ENCODE data around the gene MYH10.

The MYH10 gene

DNA sequence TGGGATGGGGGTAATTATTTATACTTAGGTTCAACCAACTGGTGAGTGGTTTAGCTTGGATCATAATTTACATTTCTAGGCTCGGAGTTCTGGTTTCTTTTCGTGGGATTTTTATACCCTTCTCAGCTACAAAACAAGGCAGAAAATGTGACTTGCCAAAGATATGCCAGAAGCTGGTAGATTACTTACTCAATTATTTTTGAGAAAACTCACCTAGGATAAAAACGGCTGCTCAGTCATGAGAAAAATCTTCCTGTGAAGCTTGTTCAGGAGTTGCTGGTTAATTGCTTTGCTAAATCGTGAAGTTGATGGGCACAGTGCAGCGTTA lies 193.7 kb downstream of the MYH10 start:
- DNase-seq = no peak

DNA sequence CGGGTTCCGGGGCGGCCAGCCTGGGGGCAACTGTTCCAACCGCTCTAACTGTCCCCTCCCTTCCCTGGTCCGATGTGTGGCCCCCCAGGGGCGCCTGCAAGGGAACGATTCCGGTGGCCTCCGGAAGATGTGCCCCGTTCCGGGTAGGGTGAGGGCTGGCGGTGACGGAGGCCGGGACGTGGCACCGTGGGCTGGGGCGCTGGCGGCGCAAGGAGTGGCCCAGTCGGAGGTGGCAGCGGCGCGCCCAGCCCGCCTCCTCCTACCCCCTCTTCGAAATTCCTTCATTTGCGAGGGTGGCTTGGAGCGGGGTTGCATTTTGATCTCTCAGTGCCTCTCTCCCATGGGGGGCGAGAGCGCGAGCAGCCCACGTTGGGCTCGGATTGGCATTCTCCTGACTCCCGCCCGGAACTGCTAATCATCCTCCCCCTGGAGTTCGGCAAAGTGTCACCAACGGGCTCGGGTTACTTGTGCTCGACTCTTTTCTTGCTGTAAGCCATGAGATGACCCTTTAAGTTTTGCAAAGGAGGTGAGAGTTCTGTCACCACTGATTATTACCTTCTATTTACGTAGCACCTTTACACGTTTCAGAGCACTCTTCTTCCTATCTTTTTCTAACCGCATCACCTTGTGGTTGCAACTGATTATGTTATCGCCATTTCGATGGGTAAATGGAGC lies 194.2 kb downstream of the MYH10 start:
- peak; percentile 69 to 70 for DNase-seq

DNA sequence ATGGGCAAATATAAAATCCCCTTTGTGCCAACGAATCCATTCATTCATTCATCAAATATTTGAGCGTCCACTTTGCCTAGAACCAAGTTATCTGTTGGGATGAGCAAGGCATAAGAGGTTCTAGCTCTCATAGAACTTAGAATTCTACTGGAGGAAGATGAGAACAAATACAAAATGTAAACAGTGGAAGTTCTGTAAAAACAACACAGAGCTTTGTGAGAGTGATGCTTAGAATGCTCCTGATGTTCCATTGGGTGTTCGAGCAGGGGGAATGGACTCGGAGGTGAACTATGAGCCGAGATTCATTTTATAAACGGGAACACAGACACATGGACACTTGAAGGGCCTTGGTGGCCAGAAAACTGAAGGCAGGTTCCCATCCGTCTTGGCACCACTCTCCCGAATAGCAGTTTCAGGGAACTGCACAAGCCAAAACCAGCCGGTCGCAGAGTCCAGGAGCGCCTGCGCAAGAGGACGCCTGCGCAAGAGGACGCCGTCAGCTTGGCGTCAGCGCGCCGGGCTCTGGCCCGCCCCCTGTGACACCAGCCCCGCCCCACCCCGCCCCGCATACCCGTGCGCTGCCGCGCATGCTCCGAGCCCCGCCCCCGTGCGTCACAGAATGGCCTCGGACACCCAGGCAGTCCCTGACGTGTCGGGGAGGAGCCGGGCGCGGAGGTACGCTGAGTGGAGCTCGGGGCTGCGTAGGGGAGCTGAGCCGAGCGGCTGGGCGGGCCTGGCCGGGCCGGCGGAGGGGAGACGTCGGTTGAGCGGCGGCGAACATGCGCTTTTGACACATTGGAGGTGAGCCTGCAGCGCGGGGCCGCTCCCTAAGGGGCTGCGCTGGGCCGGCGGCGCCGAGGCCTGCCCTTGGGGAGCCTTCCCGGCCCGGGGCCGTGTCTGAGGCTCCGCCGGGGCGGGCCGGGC lies 195.0 kb downstream of the MYH10 start, which contains the start of gene NDEL1:
Gene NDEL1, plus strand, starts transcription at position 640 of the 924 bp plus-strand sequence. CDS start 8,388 bp downstream, outside the sequence.
- peak; percentile 99 to 100 for DNase-seq

DNA sequence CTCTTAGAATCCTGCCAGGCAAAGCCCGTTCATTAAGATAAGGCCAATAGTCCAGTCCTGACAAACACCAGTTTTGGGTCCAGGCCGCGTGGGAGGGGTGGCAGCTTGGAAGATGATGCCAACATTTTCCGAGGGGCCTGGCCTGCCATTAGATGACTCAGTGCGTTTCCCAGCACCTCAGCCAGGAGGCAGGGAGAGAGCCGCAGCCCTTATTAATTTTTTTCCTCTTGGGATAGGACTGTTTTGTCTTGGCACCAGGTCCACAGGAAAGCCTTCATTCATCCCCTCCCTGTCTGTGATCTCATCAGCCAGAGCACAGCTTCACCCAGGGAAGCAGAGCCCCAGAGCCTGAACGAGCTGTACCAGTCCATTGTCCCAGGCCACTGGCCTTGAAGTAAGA lies 199.6 kb downstream of the MYH10 start:
- DNase-seq = no peak

DNA sequence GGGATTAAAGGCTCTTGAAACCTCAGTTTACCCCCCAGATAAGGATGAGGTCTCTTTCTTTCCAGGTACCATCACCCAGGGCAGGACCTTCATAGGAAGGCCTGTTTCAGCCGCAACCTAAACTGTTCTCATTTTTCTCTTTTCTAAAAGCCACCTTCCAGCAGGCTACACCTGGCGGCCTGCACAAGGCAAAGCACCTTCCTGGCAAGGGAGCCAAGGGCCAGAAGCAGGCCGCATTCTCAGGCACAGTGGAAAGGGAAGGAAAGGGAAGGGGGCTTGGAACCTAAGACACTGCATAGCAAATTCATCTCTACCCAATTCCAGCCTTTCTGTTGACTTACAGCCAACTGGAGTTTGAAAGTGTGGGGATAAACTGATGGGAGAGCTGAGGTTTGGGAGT lies 203.7 kb downstream of the MYH10 start:
- no peak for DNase-seq

DNA sequence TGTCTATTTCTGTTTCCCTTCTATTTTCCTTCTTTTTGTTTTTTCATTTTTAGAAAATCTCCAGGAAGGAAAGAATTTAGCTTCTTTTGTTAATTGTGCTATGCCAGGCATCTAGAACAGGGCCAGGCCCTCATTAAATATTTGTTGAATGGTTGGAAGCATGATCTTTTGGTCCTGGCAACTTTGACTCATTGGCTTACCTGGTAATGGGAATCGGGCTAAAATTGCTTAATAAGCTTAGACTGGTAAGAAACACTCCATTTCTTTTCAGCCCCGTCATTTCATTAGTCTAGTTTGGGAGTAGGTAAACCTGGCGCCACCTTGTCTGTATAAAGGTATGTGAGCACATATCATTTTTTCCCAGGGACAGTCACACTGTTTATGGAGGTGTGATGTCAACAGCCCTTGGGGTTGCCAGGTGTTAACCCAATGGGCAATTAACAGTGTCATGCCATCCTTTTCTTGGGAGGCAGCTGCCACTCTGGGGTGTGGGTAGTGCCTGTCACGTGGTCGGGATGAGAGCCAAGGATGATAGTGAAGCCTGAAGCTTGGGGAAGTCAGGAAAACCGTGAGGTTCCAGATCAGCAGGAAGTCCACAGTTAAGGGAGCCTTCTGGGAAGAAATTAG lies 204.3 kb downstream of the MYH10 start:
- DNase-seq = no peak

Measured in stimulated activated CD4-positive, alpha-beta T cell treated with anti-CD3 and anti-CD28 coated beads, Interleukin-2, amount 100 ng/mL, for 24 hours (primary cell).